ENCODE results near the gene PRR19. TPM values are rescaled to one million over a fixed set of nuclear protein-coding genes. Genes with fewer than 3 reads are reported as not detected.

The PRR19 gene
- total RNA-seq, 4 donors from 2014 or later, result 0.27 to 0.45 TPM; not detected in 2

DNA sequence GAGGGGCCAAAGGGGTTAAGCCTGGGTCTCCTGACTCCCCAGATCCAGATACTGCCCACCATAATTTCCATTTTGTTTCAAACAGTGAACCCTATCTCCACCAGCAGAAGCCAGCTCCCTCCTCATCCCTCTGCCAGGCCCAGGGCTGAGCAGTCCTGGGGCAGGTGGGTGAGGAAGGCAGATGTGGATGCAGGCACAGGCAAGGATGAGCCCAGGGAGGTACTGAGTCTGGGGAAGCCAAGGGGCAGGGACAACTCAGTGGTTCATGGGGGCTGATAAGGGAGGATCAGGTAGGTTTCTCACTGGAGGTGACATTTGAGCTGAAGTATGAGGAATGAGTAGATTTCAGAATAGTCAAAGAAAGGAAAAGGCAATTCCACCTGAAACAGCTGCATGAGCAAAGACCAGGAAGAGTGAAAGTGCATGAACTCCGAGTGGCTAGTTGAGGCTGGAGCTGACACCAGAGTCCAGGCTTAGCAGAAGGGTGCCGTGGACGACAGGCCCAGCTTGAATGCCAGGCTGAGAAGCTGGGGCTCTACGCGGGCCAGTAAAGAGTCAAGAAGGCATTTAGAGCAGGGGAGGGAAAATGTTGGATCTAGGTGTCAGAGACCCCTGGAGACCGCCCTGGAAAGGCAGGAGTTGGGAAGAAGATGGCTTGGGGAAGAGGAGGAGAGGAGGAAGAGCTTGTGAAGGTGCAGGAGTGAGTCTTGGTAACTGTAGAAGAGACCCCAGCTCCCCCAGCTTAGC is 22.6 kb upstream of the PRR19 start:
- no peaks in the 10 kb centered on the region for H3K9me3 ChIP-seq
- H3K4me3 ChIP-seq (replicated peaks in 1 of 3), result peak overlapping the region in 2 of 3 donors; percentile 68 to 82
- intact Hi-C loops (cut with DNase I), result no loop called here
- 12 to 16% methylated on average over 6 of the region's 6 CpGs for WGBS, 2 donors
- TF ChIP-seq POLR2A (IDR thresholded peaks at IDR 0.05) (no peak), CTCF (IDR thresholded peaks at IDR 0.05) (no peak)
- H3K36me3 ChIP-seq, result peaks cover 5 to 7% of the 10 kb centered on the region in 2 donors
- peak overlapping the region in 2 of 3 donors; percentile 93 to 97 for H3K27ac ChIP-seq
- DNase-seq, result no peak
- no peaks in the 10 kb centered on the region for H3K27me3 ChIP-seq
- H3K4me1 ChIP-seq, result peaks cover 49 to 55% of the 10 kb centered on the region in 2 donors

DNA sequence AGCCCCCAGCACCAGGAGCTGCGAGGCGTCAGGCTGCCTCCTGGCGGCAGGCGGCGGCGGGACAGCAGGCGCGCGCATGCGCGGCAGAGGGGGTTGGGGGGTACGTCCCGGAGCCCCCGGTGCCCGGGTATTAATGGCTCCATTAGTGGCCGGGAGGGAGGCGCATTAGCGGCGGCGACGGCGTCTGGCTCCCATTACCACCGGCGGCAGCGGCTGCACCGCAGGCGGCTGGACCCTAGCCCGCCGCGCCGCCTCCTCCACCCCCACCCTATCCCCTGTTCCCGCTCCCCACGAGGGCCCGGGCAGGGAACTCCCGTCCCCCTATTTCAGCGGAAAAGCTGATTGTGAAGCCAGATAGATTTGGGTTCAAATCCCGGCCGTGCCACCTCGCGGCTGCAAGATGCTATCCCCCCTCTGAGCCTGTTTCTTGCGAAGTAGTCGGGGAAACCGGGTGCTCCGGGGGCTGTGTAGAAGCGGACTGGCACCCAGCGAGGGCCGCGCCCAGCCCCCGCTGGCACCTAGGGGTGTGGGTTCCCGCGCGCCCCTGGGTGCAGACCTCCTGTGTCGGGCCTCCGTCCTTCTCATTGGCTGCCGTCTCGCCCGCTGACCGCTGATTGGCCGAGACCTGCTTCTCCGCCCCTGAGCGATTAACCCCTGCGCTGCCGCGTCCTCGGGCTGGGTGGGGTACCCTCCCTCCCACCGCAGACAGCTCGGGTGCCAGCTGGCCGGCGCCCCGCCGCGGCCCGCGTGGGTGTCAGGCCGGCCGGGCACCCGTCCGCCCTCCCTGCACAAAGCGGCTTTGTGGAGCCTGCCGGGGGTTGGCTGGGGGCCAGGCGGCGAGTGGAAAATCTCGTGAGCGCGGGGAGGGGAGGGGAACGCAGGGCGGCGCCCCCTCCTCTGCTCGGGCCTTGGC is 21.8 kb upstream of the PRR19 start:
- peaks cover 56 to 60% of the 10 kb centered on the region in 2 donors for H3K4me1 ChIP-seq
- H3K4me3 ChIP-seq (replicated peaks in 1 of 3), result peak overlapping the region; percentile 68 to 82 (median 76)
- H3K27ac ChIP-seq, result peak overlapping the region; percentile 89 to 97 (median 93)
- TF ChIP-seq POLR2A (IDR thresholded peaks at IDR 0.05) (peak in 1 of 2 donors; percentile 34), CTCF (IDR thresholded peaks at IDR 0.05) (peak; percentile 68 to 88 (median 78))
- no peaks in the 10 kb centered on the region for H3K27me3 ChIP-seq
- no peaks in the 10 kb centered on the region for H3K9me3 ChIP-seq
- intact Hi-C loops (cut with DNase I), result no loop called here
- DNase-seq, result peak; percentile 83 to 89
- WGBS, 2 donors, result 0 to 1% methylated on average over 12 to 29 of the region's 89 CpGs
- no peaks in the 10 kb centered on the region for H3K36me3 ChIP-seq

GRCh38 chr19:42280815-42281145 is 21.2 kb upstream of the PRR19 start:
- intact Hi-C loops (cut with DNase I), result no loop called here
- peak in 1 of 2 donors; percentile 36 for DNase-seq
- TF ChIP-seq CTCF (IDR thresholded peaks at IDR 0.05) (no peak), POLR2A (IDR thresholded peaks at IDR 0.05) (no peak)
- H3K27ac ChIP-seq, result peak overlapping the region; percentile 89 to 97 (median 93)
- H3K9me3 ChIP-seq, result no peaks in the 10 kb centered on the region
- no peaks in the 10 kb centered on the region for H3K27me3 ChIP-seq
- peaks cover 62 to 67% of the 10 kb centered on the region in 2 donors for H3K4me1 ChIP-seq
- WGBS, 2 donors, result 1 to 5% methylated on average over 12 to 18 of the region's 20 CpGs
- H3K36me3 ChIP-seq, result no peaks in the 10 kb centered on the region
- H3K4me3 ChIP-seq (replicated peaks in 1 of 3), result peak overlapping the region; percentile 68 to 82 (median 76)

GRCh38 chr19:42281146-42281826 is 20.6 kb upstream of the PRR19 start:
- DNase-seq, result peak; percentile 42 to 51
- peaks cover 67 to 72% of the 10 kb centered on the region in 2 donors for H3K4me1 ChIP-seq
- intact Hi-C loops (cut with DNase I), result no loop called here

More at GRCh38 chr19:42281146-42281826, 20.6 kb upstream of the PRR19 start:
- Histone ChIP-seq H3K4me3 (replicated peaks in 1 of 3) (peak overlapping the region in 1 of 3 donors; percentile 82), H3K36me3 (no peaks in the 10 kb centered on the region), H3K9me3 (no peaks in the 10 kb centered on the region), H3K27ac (peak overlapping the region; percentile 89 to 97 (median 93)), H3K27me3 (no peaks in the 10 kb centered on the region)
- 34 to 39% methylated on average over 9 to 10 of the region's 25 CpGs for WGBS, 2 donors
- no peak for TF ChIP-seq CTCF (IDR thresholded peaks at IDR 0.05)
- no peak for TF ChIP-seq POLR2A (IDR thresholded peaks at IDR 0.05)
